GM18526 (cell line): ENCODE measurements around the gene ACP3.

Experiments used
- POLR2A ChIP-seq: IDR thresholded peaks from 3 replicates; pipeline ENCODE4 v1.6.1; 2011; ENCODE audit not compliant: insufficient read length; ENCODE audit errors: extremely low read depth

Gene ACP3

DNA sequence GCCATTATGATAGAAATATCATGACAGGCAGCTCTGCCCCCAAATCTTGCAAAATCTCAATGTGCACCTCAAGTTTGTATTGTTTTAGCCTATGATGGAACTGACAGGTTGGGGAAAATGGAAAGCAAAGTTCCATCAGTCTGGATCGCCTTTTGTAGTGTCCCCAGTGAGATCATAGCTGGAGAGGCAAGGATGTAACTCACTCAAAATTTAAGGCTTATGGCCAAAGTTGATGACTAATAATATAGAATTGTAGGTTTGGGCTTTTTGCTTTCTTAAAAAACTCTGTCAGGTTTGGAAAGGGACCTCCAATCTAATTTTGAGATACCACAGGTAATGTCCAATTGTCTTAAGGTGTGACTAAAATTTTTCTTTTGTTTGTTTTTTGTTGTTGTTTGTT, 1.4 kb upstream of the ACP3 start:
- no peak for TF ChIP-seq POLR2A

DNA sequence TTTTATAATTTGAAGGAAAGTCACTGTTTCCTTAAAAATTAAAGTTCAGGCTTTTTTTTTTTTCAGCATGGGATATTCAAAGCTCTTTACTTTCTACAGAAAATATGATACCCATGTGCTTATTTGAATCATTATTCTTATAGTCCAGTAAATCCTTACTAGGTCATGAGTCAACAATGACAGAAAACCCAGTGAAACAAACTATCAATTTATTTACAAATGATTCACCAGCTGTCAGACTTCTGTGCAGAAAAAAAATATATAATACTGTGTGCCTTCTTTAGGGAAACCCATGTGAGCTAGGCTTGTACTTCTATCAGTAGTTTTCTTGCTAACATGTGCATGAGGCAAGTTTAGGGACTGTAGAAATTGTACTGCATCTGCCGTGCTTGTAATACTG, 1.2 kb downstream of the ACP3 start:
- no peak for TF ChIP-seq POLR2A

DNA sequence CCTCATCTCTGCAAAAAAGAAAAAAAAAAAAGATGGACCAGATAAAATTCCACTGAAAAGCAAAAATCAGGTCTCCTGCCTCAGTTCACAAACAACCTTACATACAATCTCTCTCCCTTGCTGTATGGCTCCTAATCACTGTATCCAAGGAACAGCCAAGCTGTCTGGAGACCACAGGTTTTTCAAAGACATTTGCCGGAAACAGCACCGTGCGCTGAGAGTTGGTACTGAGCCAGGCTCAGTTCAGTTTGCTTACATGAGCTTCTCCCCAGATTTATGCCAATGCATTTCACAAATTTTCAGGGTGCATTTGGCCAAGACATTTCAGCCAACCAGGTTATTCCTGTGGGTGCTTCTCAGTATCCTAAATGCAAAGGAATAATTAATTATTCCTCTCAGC, 4.1 kb downstream of the ACP3 start:
- no peak for TF ChIP-seq POLR2A

DNA sequence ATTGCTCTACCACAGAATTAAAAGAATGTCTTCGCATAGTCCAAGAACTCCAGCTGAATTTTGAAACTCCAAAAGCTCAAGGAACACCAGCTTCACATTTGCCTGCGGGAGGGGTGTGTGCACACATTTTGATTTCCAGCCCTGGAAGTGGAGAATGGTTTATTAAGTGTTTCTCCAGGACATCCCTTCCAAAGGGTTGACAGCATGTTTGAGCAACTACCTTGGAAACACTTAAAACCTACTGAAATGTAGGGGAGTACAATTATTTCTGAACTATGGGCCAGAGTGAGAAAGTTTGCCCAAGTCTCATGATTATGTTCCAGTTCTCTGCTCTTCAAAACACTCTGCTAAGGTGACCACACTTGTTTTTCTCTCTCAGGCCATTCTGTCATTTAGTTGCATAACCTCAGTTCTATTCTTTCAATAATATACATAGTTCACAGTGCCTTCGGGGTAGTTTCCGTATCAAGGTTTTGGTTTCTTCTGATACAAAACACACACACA, 7.9 kb downstream of the ACP3 start:
- no peak for TF ChIP-seq POLR2A

DNA sequence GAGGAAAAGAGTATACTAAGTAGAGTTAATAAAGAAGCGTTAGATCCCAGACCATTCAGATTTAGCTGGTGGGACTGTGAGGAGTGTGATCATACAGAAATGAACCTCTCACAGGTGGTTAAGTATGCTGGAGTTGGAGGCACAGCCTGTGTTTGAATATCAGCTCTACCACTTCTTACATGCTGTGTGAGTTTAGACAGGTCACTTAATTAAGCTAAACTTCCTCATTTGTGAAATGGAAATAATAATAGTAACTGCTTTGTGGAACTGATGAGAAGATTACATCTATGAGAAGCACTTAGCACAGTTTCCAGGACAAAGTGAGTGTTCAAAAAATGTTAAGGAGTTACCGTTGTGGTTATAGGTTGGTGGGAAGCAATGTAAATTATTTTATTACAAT, 8.4 kb downstream of the ACP3 start:
- no peak for TF ChIP-seq POLR2A

DNA sequence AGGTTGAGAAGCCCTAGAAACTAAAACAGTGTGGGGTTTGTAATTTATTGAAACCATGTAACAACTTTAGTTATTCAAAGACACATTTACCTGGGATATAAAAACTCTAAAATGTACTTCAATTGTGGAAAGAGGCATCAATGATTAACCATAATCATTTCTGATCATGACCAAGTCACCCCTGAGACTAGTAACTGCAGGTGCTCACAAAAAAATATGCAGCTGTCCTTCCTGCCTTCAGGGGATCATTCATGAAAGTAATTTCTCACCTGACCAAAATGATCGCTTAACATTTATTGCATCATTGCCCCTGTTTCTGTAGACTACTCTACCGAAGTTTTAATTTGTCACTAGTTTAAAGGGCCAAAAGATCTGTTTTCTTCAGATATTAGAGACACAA, 9.0 kb downstream of the ACP3 start:
- TF ChIP-seq POLR2A = no peak

DNA sequence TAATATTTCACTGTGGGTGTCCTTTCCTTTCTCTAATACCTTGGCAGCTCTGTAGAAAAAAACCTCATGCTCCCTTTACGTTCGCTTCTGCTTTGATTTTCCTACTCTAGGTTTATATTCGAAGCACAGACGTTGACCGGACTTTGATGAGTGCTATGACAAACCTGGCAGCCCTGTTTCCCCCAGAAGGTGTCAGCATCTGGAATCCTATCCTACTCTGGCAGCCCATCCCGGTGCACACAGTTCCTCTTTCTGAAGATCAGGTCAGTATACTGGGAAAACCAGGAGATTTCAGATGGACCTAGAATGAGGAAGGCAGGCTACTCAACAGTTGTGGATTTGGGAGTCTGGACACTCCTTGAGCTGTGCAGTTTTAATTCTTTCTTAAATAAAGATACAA, 14.9 kb downstream of the ACP3 start:
- TF ChIP-seq POLR2A = no peak

DNA sequence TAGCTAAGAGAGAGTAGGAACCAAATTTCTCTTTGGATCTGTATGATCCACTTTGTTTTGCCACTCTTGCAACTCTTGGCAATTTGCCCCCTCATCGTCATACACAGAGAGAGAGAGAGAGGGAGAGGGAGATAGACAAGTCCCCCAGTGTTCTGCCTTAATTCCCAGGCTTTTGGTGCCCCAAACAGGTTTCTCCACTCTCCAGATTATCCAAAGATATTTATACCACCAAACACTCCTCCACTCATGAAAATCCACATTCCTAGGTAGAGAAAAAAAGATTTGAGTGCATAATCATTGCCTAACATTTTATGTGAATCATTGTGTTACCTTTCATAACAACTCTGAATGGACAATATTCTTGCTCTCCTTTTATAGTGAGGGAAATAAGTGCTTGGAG, 15.3 kb downstream of the ACP3 start:
- no peak for TF ChIP-seq POLR2A

DNA sequence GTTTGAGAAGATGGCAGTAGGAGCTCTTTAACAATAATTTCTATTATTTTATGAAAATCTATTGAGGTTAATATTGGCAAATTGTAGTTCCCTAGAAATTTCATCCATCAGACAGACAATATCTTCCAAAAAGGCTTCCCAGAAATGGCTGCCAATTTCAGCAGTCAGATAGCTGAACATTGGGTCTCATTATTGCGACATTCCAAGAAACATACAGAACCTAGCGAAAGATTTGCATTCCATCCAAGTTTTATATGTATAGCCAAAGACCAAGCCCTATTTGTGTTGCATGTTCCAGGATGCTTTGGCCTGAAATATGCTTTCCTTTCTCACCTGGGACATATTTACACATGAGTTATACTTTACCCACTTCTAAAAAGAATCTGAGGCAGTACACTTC, 24.5 kb downstream of the ACP3 start:
- no peak for TF ChIP-seq POLR2A

DNA sequence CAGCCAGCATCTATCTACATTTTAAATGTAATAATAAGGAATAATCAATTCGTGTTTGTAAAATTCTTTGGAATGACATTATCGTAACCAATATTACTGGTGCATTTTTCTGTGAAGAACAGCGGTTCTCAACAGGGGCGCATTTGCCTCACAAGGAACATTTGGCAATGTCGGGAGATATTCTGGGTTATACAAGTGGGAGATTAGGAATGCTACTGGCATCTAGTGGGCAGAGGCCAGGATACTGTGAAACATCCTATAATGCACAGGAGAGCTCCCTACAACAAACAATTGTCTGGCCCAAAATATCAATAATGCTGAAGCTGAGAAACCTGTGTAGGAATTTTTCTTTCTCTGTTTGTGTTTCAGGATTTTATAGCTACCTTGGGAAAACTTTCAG, 25.0 kb downstream of the ACP3 start:
- TF ChIP-seq POLR2A = no peak

DNA sequence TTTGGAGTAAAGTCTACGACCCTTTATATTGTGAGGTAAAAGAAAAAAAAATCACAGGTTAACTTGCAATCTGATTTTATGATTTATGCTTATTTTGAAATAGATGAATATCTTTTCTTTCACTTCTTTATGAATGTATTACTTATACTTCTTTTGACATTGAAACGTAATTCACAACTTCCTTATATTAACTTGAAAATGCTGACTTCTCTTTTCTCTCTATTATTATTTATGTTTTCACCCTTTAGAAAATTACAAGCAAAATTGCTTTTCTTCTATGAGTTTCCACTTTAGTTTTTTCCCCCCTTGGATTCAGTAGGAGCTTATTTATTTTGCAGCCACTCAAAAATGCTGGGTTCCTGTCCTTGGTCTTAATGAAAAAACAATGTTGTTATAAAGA, 25.4 kb downstream of the ACP3 start:
- TF ChIP-seq POLR2A = no peak

DNA sequence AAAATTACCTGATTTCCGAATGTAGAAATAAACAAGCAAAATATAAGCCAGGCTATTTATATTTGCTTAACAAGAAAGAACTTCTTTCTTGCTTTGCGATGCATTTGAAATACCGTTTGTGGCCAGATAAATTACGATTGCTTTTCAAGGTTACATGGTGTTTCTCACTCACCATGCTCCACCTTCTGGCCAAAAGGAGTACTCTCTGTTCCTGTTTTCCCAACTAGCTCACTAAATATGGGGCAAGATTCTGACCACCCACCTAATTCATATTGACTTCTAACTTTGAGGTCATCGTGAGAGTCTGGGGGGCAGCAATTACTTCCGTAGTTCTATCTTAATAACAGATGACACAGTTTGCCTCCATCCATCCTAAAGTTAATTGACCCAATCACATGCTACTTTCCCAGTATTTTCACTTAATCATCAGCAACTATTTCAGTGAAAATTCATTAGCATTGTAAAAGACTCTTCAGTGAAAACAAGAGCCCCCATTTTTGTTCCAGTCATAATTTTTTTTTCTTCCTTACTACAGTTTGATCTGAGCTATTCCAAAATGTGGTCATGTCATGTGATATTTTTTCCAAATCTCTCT, 25.9 kb downstream of the ACP3 start:
- TF ChIP-seq POLR2A = no peak

DNA sequence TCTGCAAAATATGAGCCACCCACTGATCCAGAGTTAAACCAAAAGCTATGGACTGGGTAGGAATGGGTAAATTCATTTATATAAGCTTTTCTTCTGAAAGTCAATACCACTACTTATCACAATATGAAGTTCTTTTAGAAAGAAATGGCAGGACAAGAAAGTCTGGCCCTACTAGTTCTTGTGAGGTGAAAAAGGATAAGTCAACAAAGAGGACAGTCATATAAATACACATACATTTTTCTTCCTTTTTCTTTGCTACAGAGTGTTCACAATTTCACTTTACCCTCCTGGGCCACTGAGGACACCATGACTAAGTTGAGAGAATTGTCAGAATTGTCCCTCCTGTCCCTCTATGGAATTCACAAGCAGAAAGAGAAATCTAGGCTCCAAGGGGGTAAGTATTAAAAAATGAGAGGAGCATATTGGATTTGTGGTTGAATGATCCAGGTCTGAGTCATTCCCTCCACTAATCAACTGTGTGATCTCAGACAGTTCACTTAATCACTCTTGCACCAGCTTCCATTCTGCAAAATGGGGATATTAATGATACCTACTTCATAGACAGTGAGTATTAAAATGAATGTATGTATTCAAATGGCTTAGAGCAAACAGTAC, 27.6 kb downstream of the ACP3 start:
- no peak for TF ChIP-seq POLR2A

DNA sequence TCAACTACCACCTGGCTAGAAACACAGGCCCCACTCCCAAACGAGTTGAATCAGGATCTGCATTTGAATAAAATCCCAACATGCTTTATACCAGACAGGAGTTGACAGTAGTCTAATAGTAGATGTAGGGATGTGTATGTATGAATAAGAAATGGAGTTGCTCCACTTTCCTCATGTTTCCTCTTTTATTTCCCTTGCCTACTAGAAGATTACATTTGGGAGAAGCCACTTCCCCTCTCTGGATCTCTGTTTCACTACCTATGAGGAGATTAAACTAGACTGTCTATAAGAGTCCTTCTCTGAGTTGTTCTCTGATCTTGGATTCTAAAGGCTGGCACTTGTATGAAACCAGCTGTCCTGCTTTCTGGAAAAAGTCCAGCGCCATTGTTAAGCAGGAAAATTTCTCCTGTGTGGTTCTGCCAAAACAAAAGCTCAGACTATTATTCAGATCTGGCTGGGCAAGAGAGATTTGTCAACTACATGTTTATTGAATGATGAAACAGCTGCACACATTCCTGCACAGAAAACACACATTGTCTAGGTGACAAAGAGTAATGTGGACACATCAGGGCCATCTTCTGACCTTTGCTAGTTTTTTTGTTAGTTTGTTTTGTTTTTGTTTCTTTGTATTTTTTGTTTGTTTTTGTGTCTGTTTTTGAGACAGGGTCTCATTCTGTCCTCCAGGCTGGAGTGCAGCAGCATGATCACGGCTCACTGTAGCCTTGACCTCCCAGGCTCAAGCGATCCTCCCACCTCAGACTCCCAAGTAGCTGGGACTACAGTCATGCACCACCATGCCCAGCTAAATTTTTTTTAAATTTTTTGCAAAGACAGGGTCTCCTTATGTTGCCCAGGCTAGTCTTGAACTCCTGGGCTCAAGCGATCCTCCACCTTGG, 29.9 kb downstream of the ACP3 start:
- no peak for TF ChIP-seq POLR2A

DNA sequence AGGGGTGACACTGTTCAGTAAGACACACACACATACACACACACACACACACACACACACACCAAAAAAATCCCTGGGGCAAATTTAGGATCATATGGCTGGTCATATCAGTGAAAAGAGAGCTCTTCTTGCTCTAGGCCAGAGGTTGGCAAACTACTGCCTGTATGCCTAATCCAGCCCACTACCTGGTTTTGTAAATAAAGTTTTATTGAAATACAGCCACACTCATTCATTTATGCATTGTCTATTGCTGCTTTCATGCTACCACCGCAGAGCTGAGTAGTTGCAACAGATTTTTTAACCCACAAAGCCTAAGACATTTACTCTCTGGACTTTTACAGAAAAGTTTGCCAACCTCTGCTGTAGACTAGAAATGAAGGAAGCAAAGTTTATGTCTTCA, 30.6 kb downstream of the ACP3 start:
- no peak for TF ChIP-seq POLR2A

DNA sequence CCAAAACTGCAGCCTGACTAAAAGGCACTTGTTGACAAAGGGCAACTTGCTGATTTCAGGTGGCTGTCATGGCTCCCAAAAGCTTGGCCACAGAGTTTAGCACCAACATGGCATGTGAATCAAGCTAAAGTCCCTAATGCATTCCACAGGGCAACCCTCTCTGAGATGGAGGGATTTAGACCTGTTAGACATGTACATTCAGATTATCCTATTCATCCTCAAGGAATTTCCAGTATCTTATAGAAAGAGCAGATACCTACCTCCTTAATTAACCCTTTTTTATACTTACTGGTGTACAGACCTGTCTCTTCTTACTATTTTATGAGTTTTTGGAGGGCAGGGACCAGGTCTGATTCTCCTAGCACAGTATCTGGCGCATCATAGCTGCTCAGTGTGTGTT, 31.3 kb downstream of the ACP3 start:
- TF ChIP-seq POLR2A = no peak

DNA sequence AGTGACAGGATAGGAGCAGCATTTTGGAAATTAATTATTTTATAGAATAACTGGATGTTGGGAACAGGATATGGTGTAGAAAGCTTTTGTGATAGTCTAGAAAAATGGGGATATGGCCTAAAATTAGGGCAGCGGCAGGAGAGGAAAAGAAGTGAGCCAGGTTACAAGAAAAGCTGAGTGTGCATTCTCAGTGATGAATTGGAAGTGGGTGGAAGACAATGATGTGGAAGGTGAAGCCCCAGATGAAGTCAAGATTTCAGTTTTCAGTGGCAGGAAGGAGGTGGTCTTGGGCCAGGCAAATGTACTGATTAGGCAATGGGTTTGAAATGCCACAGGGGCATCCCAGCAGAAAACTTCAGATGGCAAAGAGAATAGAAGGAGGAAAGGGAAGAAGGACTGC, 33.6 kb downstream of the ACP3 start:
- TF ChIP-seq POLR2A = no peak

DNA sequence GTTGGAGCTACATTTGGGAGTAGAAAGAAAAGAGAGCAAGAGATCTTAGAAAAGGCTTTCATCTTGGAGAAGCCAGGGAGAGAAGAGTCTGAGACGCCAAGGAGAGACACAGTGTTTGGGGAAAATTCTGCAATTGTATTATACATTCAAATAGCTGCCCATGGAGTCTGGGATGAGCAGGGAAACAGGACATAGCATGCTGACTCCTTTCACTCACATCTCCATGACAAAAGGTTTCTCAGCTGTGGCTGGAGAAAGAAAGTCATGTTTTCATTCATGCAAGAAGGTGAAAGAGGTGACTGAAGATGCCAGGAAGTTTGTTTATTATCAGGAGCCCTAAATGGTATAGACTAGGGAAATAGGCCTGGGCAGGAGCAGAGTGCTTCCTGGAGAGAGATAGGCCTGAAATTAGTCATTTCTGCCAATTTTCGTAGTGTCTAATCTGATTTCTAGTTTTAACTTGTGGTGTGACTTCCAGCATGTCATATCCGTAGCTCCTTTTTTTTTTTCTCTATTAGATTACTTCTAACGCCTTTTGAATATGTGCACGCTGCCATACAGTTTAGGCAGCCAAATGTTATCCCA, 34.1 kb downstream of the ACP3 start:
- TF ChIP-seq POLR2A = no peak
